PC-9 (cell line): ENCODE results near the gene CPXM2.

Experiments
- EZH2 ChIP-seq: fragments of 200-600 bp; sonication (generic); IDR thresholded peaks from 2 replicates; pipeline ENCODE4 v1.8.0; 2017; ENCODE audit warnings: antibody characterized with exemption, low read depth
- TF ChIP-seq, protein P1 (sequence below): fragments of 200-600 bp; sonication (generic); conservative IDR thresholded peaks from 2 replicates; pipeline ENCODE4 v1.6.1; 2017; ENCODE audit warnings: mixed run types, antibody characterized with exemption, mild to moderate bottlenecking, moderate library complexity

DNA sequence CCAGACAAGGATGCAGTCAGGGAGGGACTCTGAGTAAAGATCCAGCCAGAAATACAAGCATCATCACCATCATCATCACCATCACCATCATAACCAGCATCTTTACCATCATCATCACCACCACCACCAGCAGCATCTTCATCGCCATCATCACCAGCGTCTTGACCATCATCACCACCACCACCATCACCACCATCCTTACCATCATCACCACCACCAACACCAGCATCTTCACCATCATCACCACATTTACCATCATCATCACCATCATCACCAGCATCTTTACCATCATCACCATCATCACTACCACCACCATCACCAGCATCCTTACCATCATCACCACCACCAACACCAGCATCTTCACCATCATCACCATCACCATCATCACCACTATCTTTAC is 44.1 kb upstream of the CPXM2 start:
- TF ChIP-seq, protein P1, sequence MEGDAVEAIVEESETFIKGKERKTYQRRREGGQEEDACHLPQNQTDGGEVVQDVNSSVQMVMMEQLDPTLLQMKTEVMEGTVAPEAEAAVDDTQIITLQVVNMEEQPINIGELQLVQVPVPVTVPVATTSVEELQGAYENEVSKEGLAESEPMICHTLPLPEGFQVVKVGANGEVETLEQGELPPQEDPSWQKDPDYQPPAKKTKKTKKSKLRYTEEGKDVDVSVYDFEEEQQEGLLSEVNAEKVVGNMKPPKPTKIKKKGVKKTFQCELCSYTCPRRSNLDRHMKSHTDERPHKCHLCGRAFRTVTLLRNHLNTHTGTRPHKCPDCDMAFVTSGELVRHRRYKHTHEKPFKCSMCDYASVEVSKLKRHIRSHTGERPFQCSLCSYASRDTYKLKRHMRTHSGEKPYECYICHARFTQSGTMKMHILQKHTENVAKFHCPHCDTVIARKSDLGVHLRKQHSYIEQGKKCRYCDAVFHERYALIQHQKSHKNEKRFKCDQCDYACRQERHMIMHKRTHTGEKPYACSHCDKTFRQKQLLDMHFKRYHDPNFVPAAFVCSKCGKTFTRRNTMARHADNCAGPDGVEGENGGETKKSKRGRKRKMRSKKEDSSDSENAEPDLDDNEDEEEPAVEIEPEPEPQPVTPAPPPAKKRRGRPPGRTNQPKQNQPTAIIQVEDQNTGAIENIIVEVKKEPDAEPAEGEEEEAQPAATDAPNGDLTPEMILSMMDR: no peak
- TF ChIP-seq EZH2: no peak
